ENCODE results near the gene HDHD5.
"Not testable (repeated sequence)": the region's sequence is repeated elsewhere in the genome, so short reads cannot be mapped to it uniquely, and the experiment has no call there.

Gene HDHD5

GRCh38 chr22:17155941-17156340, 3.1 kb downstream of the HDHD5 start:
- no peak for DNase-seq

GRCh38 chr22:17152971-17153370, 6.1 kb downstream of the HDHD5 start:
- no peak for DNase-seq

- DNase-seq = no peak
Measured at GRCh38 chr22:17152340-17152739, 6.7 kb downstream of the HDHD5 start.

- DNase-seq = no peak
Measured at GRCh38 chr22:17149076-17149815, 9.8 kb downstream of the HDHD5 start.

- DNase-seq = not testable (repeated sequence)
Measured at GRCh38 chr22:17147458-17147857, 11.6 kb downstream of the HDHD5 start.

- DNase-seq = no peak
Measured at GRCh38 chr22:17145021-17145680, 13.9 kb downstream of the HDHD5 start.

GRCh38 chr22:17143826-17144225, 15.3 kb downstream of the HDHD5 start:
- DNase-seq = no peak

GRCh38 chr22:17143101-17143500, 16.0 kb downstream of the HDHD5 start:
- DNase-seq = no peak

GRCh38 chr22:17140826-17141766, 18.0 kb downstream of the HDHD5 start:
- DNase-seq = no peak

GRCh38 chr22:17140022-17140421, 19.1 kb downstream of the HDHD5 start:
- no peak for DNase-seq

GRCh38 chr22:17138513-17138912, 20.6 kb downstream of the HDHD5 start:
- DNase-seq = no peak

- DNase-seq = no peak
Measured at GRCh38 chr22:17137861-17138425, 21.1 kb downstream of the HDHD5 start.

GRCh38 chr22:17137170-17137569, 21.9 kb downstream of the HDHD5 start:
- DNase-seq = no peak

- DNase-seq = no peak
Measured at GRCh38 chr22:17135153-17135760, 23.8 kb downstream of the HDHD5 start.

GRCh38 chr22:17133137-17133536, 25.9 kb downstream of the HDHD5 start:
- no peak for DNase-seq

GRCh38 chr22:17132112-17132511, 27.0 kb downstream of the HDHD5 start:
- DNase-seq = no peak

- no peak for DNase-seq
Measured at GRCh38 chr22:17131686-17132085, 27.4 kb downstream of the HDHD5 start.

GRCh38 chr22:17130199-17130598, 28.9 kb downstream of the HDHD5 start:
- peak; percentile 4 for DNase-seq

- DNase-seq = peak; percentile 45
Measured at GRCh38 chr22:17121233-17122195, 37.6 kb downstream of the HDHD5 start, which contains the start of gene TMEM121B. Gene TMEM121B (minus strand): TSS chr22:17121360. CDS start chr22:17121127, 233 bp downstream.

- no peak for DNase-seq
Measured at GRCh38 chr22:17120711-17121232, 38.3 kb downstream of the HDHD5 start.

GRCh38 chr22:17120281-17120680, 38.8 kb downstream of the HDHD5 start:
- DNase-seq = peak; percentile 18
